Stimulated activated CD4-positive, alpha-beta T cell treated with anti-CD3 and anti-CD28 coated beads, Interleukin-1b, Interleukin-23, amount 100 ng/mL, for 24 hours (primary cell): Measurements from ENCODE around the gene CFAP73.

Source experiments
- DNase-seq, 4 experiments: peaks; one replicate each; pipeline ENCODE4 v3.0.0-alpha.2; 2020; ENCODE audit warnings: low read depth in 4 of 4, low spot score in 1 of 4

The CFAP73 gene

DNA sequence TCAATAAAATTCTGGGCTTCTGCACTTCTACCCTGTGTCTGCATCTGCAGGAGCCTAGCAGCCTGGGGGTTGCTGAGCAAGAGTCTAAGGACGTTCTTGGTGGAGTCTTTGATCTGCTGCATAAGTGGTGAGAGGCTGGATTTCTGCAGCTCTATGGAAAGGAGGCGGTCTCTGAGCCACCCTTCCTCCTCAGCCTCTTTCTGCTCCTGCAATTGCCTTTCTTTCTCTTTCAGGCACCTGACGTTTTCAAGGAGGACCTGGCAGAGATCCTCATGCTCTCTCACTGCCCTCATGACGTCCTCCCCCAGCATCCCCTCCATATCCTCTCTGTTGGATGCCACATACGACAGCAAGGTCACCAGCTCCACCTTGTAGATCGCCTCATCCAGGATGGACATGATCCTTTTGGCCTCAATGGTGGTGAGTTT, 58.1 kb downstream of the CFAP73 start:
- no peak for DNase-seq

DNA sequence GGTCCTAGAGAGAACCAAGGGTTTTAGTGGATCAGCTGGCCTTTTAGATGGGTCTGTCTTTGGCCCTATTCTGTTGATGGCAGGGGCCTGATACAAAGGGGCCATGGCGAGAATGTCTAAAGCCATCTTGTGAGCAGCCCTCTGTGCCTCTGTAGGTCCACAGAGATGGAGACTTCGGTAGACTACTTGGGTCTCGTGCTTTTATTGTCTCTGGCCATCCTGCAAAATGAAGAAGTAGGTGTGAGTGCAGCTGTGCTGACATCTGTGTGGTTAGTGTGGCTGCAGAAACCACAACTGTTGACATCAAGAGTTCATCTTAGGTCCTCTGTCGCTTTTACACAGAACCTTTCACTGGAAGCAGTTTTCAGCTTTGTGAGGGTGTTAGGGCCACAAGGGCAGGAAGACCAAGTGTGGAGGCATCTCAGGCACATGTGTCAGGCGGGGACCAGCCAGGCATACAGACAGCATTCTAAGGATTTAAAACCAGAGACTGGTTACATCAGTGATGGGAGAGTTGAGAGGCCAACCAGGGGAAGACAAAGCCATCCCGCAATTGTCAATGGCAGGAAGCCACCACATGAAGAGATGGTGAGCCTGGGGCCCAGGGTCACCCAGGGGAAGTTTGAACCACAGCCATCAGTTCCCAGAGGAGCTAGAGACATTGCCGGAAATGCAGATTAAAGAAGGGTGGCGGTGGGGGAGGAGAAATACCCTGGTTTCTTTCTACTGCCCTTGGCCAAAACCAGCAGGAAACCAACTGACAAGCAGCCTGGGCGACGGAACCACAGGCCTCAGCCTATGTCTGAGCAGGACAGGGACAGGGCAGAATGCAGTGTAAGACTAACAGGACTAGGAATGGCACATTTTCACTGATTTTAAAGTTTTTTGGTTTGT, 58.8 kb downstream of the CFAP73 start:
- DNase-seq = peak in 1 of 4 experiments; percentile 36
